ENCODE measurements around the gene RIN1.

The RIN1 gene

DNA sequence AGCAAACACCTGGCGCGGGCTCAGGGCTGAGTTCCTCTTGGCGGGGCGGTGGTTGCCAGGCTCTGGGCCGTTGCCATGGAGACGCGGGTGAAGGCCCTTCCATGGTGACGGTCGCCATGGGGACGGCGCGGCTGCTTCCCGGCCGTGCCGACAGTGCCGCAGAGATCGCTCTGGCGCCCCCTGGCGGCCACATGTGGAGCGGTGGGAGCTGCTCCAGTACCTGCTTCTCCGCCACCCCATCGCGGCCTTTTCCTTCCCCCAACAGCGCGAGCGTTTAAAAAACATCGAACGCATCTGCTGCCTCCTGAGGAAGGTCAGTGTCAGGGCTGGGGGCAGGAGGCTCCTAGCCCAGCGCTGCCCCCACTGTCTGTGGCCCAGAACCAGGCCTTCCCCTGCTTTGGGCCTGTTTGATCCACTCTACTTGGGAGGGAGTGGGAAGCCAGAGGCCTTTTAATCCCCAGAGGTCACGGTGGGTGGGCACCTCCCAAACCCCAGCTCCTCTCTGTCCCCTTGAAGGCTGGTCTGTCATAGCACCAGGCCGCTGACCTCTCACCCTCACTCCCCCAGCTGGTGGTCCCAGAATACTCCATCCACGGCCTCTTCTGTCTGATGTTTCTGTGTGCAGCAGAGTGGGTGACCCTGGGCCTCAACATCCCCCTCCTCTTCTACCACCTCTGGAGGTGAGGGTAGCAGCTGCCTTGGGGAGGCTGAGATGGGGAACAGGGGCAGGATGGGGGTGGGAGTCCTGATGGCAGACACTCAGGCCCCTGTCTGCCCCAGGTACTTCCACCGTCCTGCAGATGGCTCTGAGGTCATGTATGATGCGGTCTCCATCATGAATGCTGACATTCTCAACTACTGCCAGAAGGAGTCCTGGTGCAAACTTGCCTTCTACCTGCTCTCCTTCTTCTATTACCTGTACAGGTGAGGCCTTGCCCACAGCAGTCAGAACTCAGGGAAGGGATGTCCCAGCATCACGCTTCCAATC is 53.5 kb downstream of the RIN1 start:
- peak; percentile 12 for TF ChIP-seq PAX5 (IDR thresholded peaks at IDR 0.05; ENCODE audit: insufficient read depth, low read length, severe bottlenecking)
- no peak for TF ChIP-seq POLR2A (IDR thresholded peaks at IDR 0.05; ENCODE audit: low read depth, low read length)
- TF ChIP-seq SPI1 (IDR thresholded peaks at IDR 0.05; ENCODE audit: low read depth, low read length): peak; percentile 57; the same call in 1 of the 2 replicates
- TF ChIP-seq POLR2AphosphoS5 (IDR thresholded peaks at IDR 0.05; ENCODE audit: low read depth, low read length): peak; percentile 14; the same call in 1 of the 2 replicates
- 0 out of 2 replicates have a peak, but pooled peaks have one; percentile 18 for TF ChIP-seq POU2F2 (IDR thresholded peaks at IDR 0.05; ENCODE audit: low read depth, low read length)
- no peak for TF ChIP-seq TAF1 (IDR thresholded peaks at IDR 0.05; ENCODE audit: low read depth, low read length)
- peak; percentile 100 for FAIRE-seq
- DNase-seq (ENCODE audit: insufficient read length, low spot score): peak; percentile 99
